Right lobe of liver (tissue), 4 donors: ENCODE data around the gene CDC42EP5.

Experiments
- POLR2A ChIP-seq: fragments of 450-650 bp; IDR thresholded peaks from one replicate; pipeline ENCODE4 v1.6.1; 2017; ENCODE audit warnings: antibody characterized with exemption, mild to moderate bottlenecking
- TF ChIP-seq, protein P1 (sequence below), 4 donors: fragments of 200-600 bp in 3 of 4; fragments of 450-650 bp in 1 of 4; IDR thresholded peaks; one replicate each; pipeline versions ENCODE4 v1.5.1 to v1.8.0; 2016 to 2022; ENCODE audit warnings: antibody characterized with exemption in 4 of 4, mild to moderate bottlenecking in 2 of 4
- donor health status: DM: no; HTN: no; CAD: no.
- donor health status: DM: no; HTN: no; CAD: no.
- donor health status: DM: no; HTN: yes; CAD: no.

DNA sequence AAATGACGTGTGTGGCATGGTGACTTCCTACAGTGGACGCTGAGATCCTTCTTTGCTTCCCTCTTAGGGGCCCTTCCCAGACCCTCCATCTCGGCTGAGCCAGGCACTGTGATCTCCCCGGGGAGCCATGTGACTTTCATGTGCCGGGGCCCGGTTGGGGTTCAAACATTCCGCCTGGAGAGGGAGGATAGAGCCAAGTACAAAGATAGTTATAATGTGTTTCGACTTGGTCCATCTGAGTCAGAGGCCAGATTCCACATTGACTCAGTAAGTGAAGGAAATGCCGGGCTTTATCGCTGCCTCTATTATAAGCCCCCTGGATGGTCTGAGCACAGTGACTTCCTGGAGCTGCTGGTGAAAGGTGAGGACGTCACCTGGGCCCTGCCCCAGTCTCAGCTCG is 34.7 kb upstream of the CDC42EP5 start:
- TF ChIP-seq, protein P1, sequence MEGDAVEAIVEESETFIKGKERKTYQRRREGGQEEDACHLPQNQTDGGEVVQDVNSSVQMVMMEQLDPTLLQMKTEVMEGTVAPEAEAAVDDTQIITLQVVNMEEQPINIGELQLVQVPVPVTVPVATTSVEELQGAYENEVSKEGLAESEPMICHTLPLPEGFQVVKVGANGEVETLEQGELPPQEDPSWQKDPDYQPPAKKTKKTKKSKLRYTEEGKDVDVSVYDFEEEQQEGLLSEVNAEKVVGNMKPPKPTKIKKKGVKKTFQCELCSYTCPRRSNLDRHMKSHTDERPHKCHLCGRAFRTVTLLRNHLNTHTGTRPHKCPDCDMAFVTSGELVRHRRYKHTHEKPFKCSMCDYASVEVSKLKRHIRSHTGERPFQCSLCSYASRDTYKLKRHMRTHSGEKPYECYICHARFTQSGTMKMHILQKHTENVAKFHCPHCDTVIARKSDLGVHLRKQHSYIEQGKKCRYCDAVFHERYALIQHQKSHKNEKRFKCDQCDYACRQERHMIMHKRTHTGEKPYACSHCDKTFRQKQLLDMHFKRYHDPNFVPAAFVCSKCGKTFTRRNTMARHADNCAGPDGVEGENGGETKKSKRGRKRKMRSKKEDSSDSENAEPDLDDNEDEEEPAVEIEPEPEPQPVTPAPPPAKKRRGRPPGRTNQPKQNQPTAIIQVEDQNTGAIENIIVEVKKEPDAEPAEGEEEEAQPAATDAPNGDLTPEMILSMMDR (IDR thresholded peaks at IDR 0.05), result no peak
- no peak for TF ChIP-seq POLR2A
